GM18519 (cell line): Measurements from ENCODE around the gene SUCLG2.
A peak's percentile ranks its signal among the peaks of the same experiment; 100 is the strongest.

Source experiments
- ATAC-seq: cut with Tn5 transposase; IDR thresholded peaks from one replicate; pipeline ENCODE4 v1.9.1; 2021; ENCODE audit warnings: mild to moderate bottlenecking, moderate library complexity; ENCODE audit not compliant: unreplicated experiment, low FRiP score

The SUCLG2 gene

GRCh38 chr3:67654099-67654843, at the start of gene SUCLG2:
TSS of gene SUCLG2 (minus strand) at chr3:67654612. CDS start at chr3:67654586, 26 bp downstream.
- ATAC-seq: peak; percentile 35

GRCh38 chr3:67700596-67700995, 46.2 kb upstream of the SUCLG2 start:
- no peak for ATAC-seq

- no peak for ATAC-seq
Measured at GRCh38 chr3:67699882-67700281, 45.5 kb upstream of the SUCLG2 start.

GRCh38 chr3:67692621-67693020, 38.2 kb upstream of the SUCLG2 start:
- no peak for ATAC-seq

GRCh38 chr3:67691926-67692325, 37.5 kb upstream of the SUCLG2 start:
- ATAC-seq: no peak

- no peak for ATAC-seq
Measured at GRCh38 chr3:67691207-67691606, 36.8 kb upstream of the SUCLG2 start.

GRCh38 chr3:67689806-67690205, 35.4 kb upstream of the SUCLG2 start:
- ATAC-seq: no peak

- no peak for ATAC-seq
Measured at GRCh38 chr3:67688231-67688630, 33.8 kb upstream of the SUCLG2 start.

- no peak for ATAC-seq
Measured at GRCh38 chr3:67686069-67686468, 31.7 kb upstream of the SUCLG2 start.

GRCh38 chr3:67685499-67685898, 31.1 kb upstream of the SUCLG2 start:
- ATAC-seq: peak; percentile 100

- no peak for ATAC-seq
Measured at GRCh38 chr3:67684211-67684610, 29.8 kb upstream of the SUCLG2 start.

- no peak for ATAC-seq
Measured at GRCh38 chr3:67683522-67683921, 29.1 kb upstream of the SUCLG2 start.

GRCh38 chr3:67678665-67679064, 24.3 kb upstream of the SUCLG2 start:
- peak; percentile 91 for ATAC-seq

- ATAC-seq: no peak
Measured at GRCh38 chr3:67674055-67674454, 19.6 kb upstream of the SUCLG2 start.

GRCh38 chr3:67662733-67663132, 8.3 kb upstream of the SUCLG2 start:
- ATAC-seq: peak; percentile 58

GRCh38 chr3:67661089-67661488, 6.7 kb upstream of the SUCLG2 start:
- no peak for ATAC-seq

- no peak for ATAC-seq
Measured at GRCh38 chr3:67657192-67657591, 2.8 kb upstream of the SUCLG2 start.

GRCh38 chr3:67656614-67657013, 2.2 kb upstream of the SUCLG2 start:
- no peak for ATAC-seq

GRCh38 chr3:67655364-67656121, 1.1 kb upstream of the SUCLG2 start:
- peak; percentile 37 for ATAC-seq

GRCh38 chr3:67654844-67655177, 399 bp upstream of the SUCLG2 start:
- ATAC-seq: no peak

GRCh38 chr3:67653425-67654098, 850 bp downstream of the SUCLG2 start:
- peak; percentile 21 for ATAC-seq
